A549 (cell line): ENCODE measurements around the gene ALG14. TPM values are rescaled to one million over a fixed set of nuclear protein-coding genes. Genes with fewer than 3 reads are reported as not detected.
A peak's percentile ranks its signal among the peaks of the same experiment; 100 is the strongest.

Experiments used
- ATAC-seq, 2 experiments: fragments of 200-7000 bp in 1 of 2; fragments of >200 bp in 1 of 2; cut with Nextera tagmentation in 1 of 2; cut with Tn5 transposase in 1 of 2; 3 replicates each; pipeline versions ENCODE4 v1.8.0 to v1.9.1; 2018 to 2020; ENCODE audit warnings: mild to moderate bottlenecking in 1 of 2, moderate library complexity in 1 of 2
- CTCF ChIA-PET: fragments of 300-600 bp; sonication (Branson Sonifier 250); formaldehyde crosslinking; extraction: SDS; loops from one replicate; lab custom pipeline; 2021; ENCODE audit warnings: antibody characterized with exemption, inconsistent platforms; lab: Yijun Ruan, JAX
- POLR2A ChIA-PET: fragments of 350-600 bp; formaldehyde crosslinking; extraction: SDS; loops from one replicate; lab custom pipeline; 2021; ENCODE audit warnings: antibody characterized with exemption, inconsistent platforms; lab: Yijun Ruan, JAX
- DNase-seq, 2 experiments: peaks; one replicate each; pipeline versions ENCODE4 v3.0.0 to v3.0.0-alpha.2; 2011 to 2016; ENCODE audit warnings: low read depth in 1 of 2, low spot score in 1 of 2
- FAIRE-seq: peaks from 2 replicates; lab custom pipeline; 2011; peaks lifted over from hg19 to GRCh38; lab: Jason Lieb, UNC
- H3K27ac ChIP-seq, 2 experiments: fragments of >200 bp; sonication (Bioruptor Twin); formaldehyde crosslinking; 3 replicates each; pipeline ENCODE4 v1.5.1; 2016 to 2017
- H3K4me1 ChIP-seq: fragments of >200 bp; sonication (Bioruptor Twin); formaldehyde crosslinking; 3 replicates; pipeline ENCODE4 v1.6.1; 2016
- H3K4me2 ChIP-seq: fragments of >200 bp; sonication (Bioruptor Twin); formaldehyde crosslinking; 3 replicates; pipeline ENCODE4 v1.6.1; 2016
- H3K4me3 ChIP-seq: fragments of >200 bp; sonication (Bioruptor Twin); formaldehyde crosslinking; 3 replicates; pipeline ENCODE4 v1.5.1; 2016
- H3K9me3 ChIP-seq: fragments of >200 bp; sonication (Bioruptor Twin); formaldehyde crosslinking; 3 replicates; pipeline ENCODE4 v1.6.1; 2016
- CBX8 ChIP-seq: fragments of 200-600 bp; sonication (generic); IDR thresholded peaks from 2 replicates; pipeline ENCODE4 v1.6.1; 2016
- CEBPB ChIP-seq, 2 experiments: fragments of >200 bp in 1 of 2; sonication (Bioruptor Twin) in 1 of 2; formaldehyde crosslinking in 1 of 2; IDR thresholded peaks; 2 replicates each; pipeline ENCODE4 v1.6.1; 2012 to 2016
- CHD4 ChIP-seq: fragments of 200-600 bp; sonication (generic); IDR thresholded peaks from 2 replicates; pipeline ENCODE4 v1.6.1; 2016; ENCODE audit warnings: antibody characterized with exemption, mild to moderate bottlenecking, borderline replicate concordance
- CTCF ChIP-seq: fragments of >200 bp; sonication (Bioruptor Twin); formaldehyde crosslinking; IDR thresholded peaks from 3 replicates; pipeline ENCODE4 v1.5.1; 2016
- EHMT2 ChIP-seq: fragments of 200-600 bp; sonication (generic); IDR thresholded peaks from 2 replicates; pipeline ENCODE4 v1.6.1; 2016; ENCODE audit warnings: antibody characterized with exemption, low read depth, mild to moderate bottlenecking, moderate library complexity
- ESRRA ChIP-seq: fragments of 150-350 bp; IDR thresholded peaks from 2 replicates; pipeline ENCODE4 v1.6.1; 2014; ENCODE audit warnings: mild to moderate bottlenecking, low read length, borderline replicate concordance
- FOXS1 ChIP-seq: fragments of 250-450 bp; sonication (Bioruptor Pico); IDR thresholded peaks from 2 replicates; pipeline ENCODE4 v1.5.0; 2020; ENCODE audit warnings: mild to moderate bottlenecking, moderate library complexity
- GATA3 ChIP-seq: IDR thresholded peaks from 2 replicates; pipeline ENCODE4 v1.6.1; 2012; ENCODE audit warnings: borderline replicate concordance
- HES2 ChIP-seq: fragments of >200 bp; sonication (Bioruptor Twin); formaldehyde crosslinking; IDR thresholded peaks from 2 replicates; pipeline ENCODE4 v1.6.1; 2016
- HEYL ChIP-seq: fragments of 250-450 bp; sonication (Bioruptor Pico); IDR thresholded peaks from 2 replicates; pipeline ENCODE4 v1.8.0; 2021; ENCODE audit warnings: mild to moderate bottlenecking, moderate library complexity
- HMGXB4 ChIP-seq: fragments of 250-450 bp; sonication (Bioruptor Pico); IDR thresholded peaks from 2 replicates; pipeline ENCODE4 v1.5.0; 2021; ENCODE audit warnings: mild to moderate bottlenecking, moderate library complexity, borderline replicate concordance
- HOXA7 ChIP-seq: fragments of 250-450 bp; sonication (Bioruptor Pico); IDR thresholded peaks from 2 replicates; pipeline ENCODE4 v1.5.0; 2020; ENCODE audit warnings: mild to moderate bottlenecking, moderate library complexity
- JUN ChIP-seq, 2 experiments: fragments of >200 bp; sonication (Bioruptor Twin); formaldehyde crosslinking; IDR thresholded peaks; 2 replicates in 1 of 2; 3 replicates in 1 of 2; pipeline ENCODE4 v1.6.1; 2016 to 2017
- KDM1A ChIP-seq: fragments of 200-600 bp; sonication (generic); IDR thresholded peaks from 2 replicates; pipeline ENCODE4 v1.6.1; 2016; ENCODE audit warnings: low read depth, mild to moderate bottlenecking
- MAFK ChIP-seq: fragments of 450-650 bp; IDR thresholded peaks from 2 replicates; pipeline ENCODE4 v1.6.1; 2014; ENCODE audit not compliant: partially characterized antibody
- MAX ChIP-seq: IDR thresholded peaks from 2 replicates; pipeline ENCODE4 v1.6.1; 2012
- MAZ ChIP-seq: fragments of 150-350 bp; IDR thresholded peaks from 2 replicates; pipeline ENCODE4 v1.6.1; 2014; ENCODE audit warnings: antibody characterized with exemption, low read depth, low read length, borderline replicate concordance
- MYC ChIP-seq: IDR thresholded peaks from 2 replicates; pipeline ENCODE4 v1.6.1; 2012; ENCODE audit warnings: mild to moderate bottlenecking, inconsistent platforms, low read length, improper control_type of control experiment, borderline replicate concordance
- NR3C1 ChIP-seq: fragments of >200 bp; sonication (Bioruptor Twin); formaldehyde crosslinking; IDR thresholded peaks from 3 replicates; pipeline ENCODE4 v1.6.1; 2017
- POLR2A ChIP-seq: IDR thresholded peaks from 2 replicates; pipeline ENCODE4 v1.6.1; 2012; ENCODE audit warnings: mild to moderate bottlenecking, low read length
- POLR2AphosphoS2 ChIP-seq: conservative IDR thresholded peaks from 2 replicates; pipeline ENCODE4 v1.6.1; 2012; ENCODE audit warnings: low read length, improper control_type of control experiment, inconsistent platforms
- RAD21 ChIP-seq, 2 experiments: fragments of >200 bp in 1 of 2; sonication (Bioruptor Twin) in 1 of 2; formaldehyde crosslinking in 1 of 2; IDR thresholded peaks in 1 of 2; conservative IDR thresholded peaks in 1 of 2; 2 replicates in 1 of 2; 3 replicates in 1 of 2; pipeline ENCODE4 v1.6.1; 2012 to 2018; ENCODE audit warnings: inconsistent platforms in 1 of 2
- RARB ChIP-seq: fragments of 250-450 bp; sonication (Bioruptor Pico); IDR thresholded peaks from 2 replicates; pipeline ENCODE4 v1.8.0; 2021; ENCODE audit warnings: mild to moderate bottlenecking, moderate library complexity
- RFX5 ChIP-seq: fragments of 450-650 bp; IDR thresholded peaks from 2 replicates; pipeline ENCODE4 v1.7.1; 2014; ENCODE audit warnings: antibody characterized with exemption, mild to moderate bottlenecking, moderate library complexity
- TFCP2L1 ChIP-seq: fragments of 250-450 bp; sonication (Bioruptor Pico); IDR thresholded peaks from 2 replicates; pipeline ENCODE4 v1.5.0; 2021; ENCODE audit warnings: mild to moderate bottlenecking
- USF2 ChIP-seq: fragments of 450-650 bp; IDR thresholded peaks from 2 replicates; pipeline ENCODE4 v1.6.1; 2014; ENCODE audit warnings: antibody characterized with exemption
- ZC3H11A ChIP-seq: fragments of 450-650 bp; IDR thresholded peaks from 2 replicates; pipeline ENCODE4 v1.6.1; 2014; ENCODE audit warnings: antibody characterized with exemption, mild to moderate bottlenecking
- ZSCAN20 ChIP-seq: fragments of 250-450 bp; sonication (Bioruptor Pico); IDR thresholded peaks from 2 replicates; pipeline ENCODE4 v1.8.0; 2022; ENCODE audit warnings: mild to moderate bottlenecking, moderate library complexity
- WGBS: methylation state at CpG from one replicate; pipeline ENCODE4 v1.1.6; 2017; ENCODE audit errors: missing lambda C conversion rate; 5-methylcytosine and 5-hydroxymethylcytosine counted together
- polyA plus RNA-seq, 4 experiments: library from polyadenylated mRNA; depleted of rRNA in 3 of 4; stranded (reverse); fragments of >200 nt; fragmentation: RNase III in 1 of 4; extraction: RNeasy Plus Mini Kit Qiagen cat#74134 plus additional on column Dnase treatment in 1 of 4; gene quantifications; 2 replicates in 3 of 4; 3 replicates in 1 of 4; pipeline ENCODE4 v1.2.3, GENCODE V29; 2011 to 2017

The ALG14 gene
- polyA plus RNA-seq, 2 of the 4 experiments (the other 2 are of a cell fraction) = 5.0 to 5.4 TPM

- no peak for TF ChIP-seq CBX8
- no peak for TF ChIP-seq FOXS1 (CRISPR knock-in tag)
- TF ChIP-seq EHMT2 = no peak
- no peak for TF ChIP-seq RFX5
- no peak for TF ChIP-seq MAFK
- no peak for TF ChIP-seq CEBPB (IDR thresholded peaks at IDR 0.05)
- no peak for TF ChIP-seq RARB (CRISPR knock-in tag)
- no peak for TF ChIP-seq POLR2A
- no peak for TF ChIP-seq POLR2AphosphoS2
- no peak for TF ChIP-seq CHD4
- TF ChIP-seq JUN (IDR thresholded peaks at IDR 0.05) = no peak
- no peak for TF ChIP-seq HOXA7 (CRISPR knock-in tag)
- no peak for TF ChIP-seq ZSCAN20 (CRISPR knock-in tag)
- TF ChIP-seq USF2 = no peak
- TF ChIP-seq RAD21 (conservative IDR thresholded peaks at IDR 0.05 in 1 of 2, IDR thresholded peaks at IDR 0.05 in 1 of 2) = no peak
- no peak for TF ChIP-seq ZC3H11A
- Histone ChIP-seq H3K4me1 (peaks cover 8% of the 10 kb centered on the region), H3K4me3 (no peak overlapping the region), H3K9me3 (no peaks in the 10 kb centered on the region), H3K4me2 (peak overlapping the region; percentile 34), H3K27ac (no peak overlapping the region)
- DNase-seq (no peak), ATAC-seq (no peak), FAIRE-seq (no peak)
- ChIA-PET POLR2A (interaction anchor here (0.6 kb wide), 1 partner anchor 24 kb away, joined by 4 read pairs; no protein-coding TSS in a partner anchor), CTCF (interaction anchor here (1.3 kb wide), 1 partner anchor 148 kb away, joined by 3 read pairs; no protein-coding TSS in a partner anchor)
- WGBS = 72% methylated on average over 8 of the region's 8 CpGs
Measured at GRCh38 chr1:95002540-95003432, 70.0 kb downstream of the ALG14 start.

GRCh38 chr1:95002164-95002539 lies 70.6 kb downstream of the ALG14 start:
- H3K9me3 ChIP-seq = no peaks in the 10 kb centered on the region
- no peak for DNase-seq
- TF ChIP-seq CTCF = no peak
- TF ChIP-seq NR3C1 = no peak
- TF ChIP-seq MAZ = no peak
- no peak for TF ChIP-seq ESRRA
- no peak for TF ChIP-seq MAX
- TF ChIP-seq POLR2AphosphoS2 = no peak
- TF ChIP-seq TFCP2L1 (CRISPR knock-in tag) = no peak
- no peak for TF ChIP-seq KDM1A
- TF ChIP-seq GATA3 = no peak
- TF ChIP-seq MYC = no peak
- TF ChIP-seq HES2 = no peak
- no peak for TF ChIP-seq ZC3H11A
- TF ChIP-seq HEYL (CRISPR knock-in tag) = no peak
- no peak for TF ChIP-seq HMGXB4 (CRISPR knock-in tag)
- TF ChIP-seq, all 56 proteins: peak for 0
- FAIRE-seq = no peak
- Histone ChIP-seq H3K4me2 (no peak overlapping the region), H3K4me1 (peaks cover 8% of the 10 kb centered on the region), H3K4me3 (no peak overlapping the region), H3K27ac (no peak overlapping the region)
- 70% methylated on average over 5 of the region's 5 CpGs for WGBS
- no peak for ATAC-seq
- ChIA-PET POLR2A (no interaction called here), CTCF (interaction anchor here (1.3 kb wide), 1 partner anchor 147 kb away, joined by 3 read pairs; no protein-coding TSS in a partner anchor)
